Stimulated activated CD8-positive, alpha-beta memory T cell treated with anti-CD3 and anti-CD28 coated beads, Interleukin-7, amount 100 ng/mL, for 48 hours (primary cell): ENCODE results near the gene SBNO1.

Source experiments
- DNase-seq, 2 donors: peaks; one replicate each; pipeline ENCODE4 v3.0.0-alpha.2; 2020; ENCODE audit warnings: low read depth in 1 of 2; ENCODE audit errors: extremely low read depth in 1 of 2

The SBNO1 gene

GRCh38 chr12:123278101-123278627 is 86.5 kb downstream of the SBNO1 start:
- DNase-seq = no peak

GRCh38 chr12:123273166-123273565 is 91.5 kb downstream of the SBNO1 start:
- no peak for DNase-seq

GRCh38 chr12:123271001-123271668 is 93.5 kb downstream of the SBNO1 start:
- DNase-seq = peak; percentile 51 to 54

DNA sequence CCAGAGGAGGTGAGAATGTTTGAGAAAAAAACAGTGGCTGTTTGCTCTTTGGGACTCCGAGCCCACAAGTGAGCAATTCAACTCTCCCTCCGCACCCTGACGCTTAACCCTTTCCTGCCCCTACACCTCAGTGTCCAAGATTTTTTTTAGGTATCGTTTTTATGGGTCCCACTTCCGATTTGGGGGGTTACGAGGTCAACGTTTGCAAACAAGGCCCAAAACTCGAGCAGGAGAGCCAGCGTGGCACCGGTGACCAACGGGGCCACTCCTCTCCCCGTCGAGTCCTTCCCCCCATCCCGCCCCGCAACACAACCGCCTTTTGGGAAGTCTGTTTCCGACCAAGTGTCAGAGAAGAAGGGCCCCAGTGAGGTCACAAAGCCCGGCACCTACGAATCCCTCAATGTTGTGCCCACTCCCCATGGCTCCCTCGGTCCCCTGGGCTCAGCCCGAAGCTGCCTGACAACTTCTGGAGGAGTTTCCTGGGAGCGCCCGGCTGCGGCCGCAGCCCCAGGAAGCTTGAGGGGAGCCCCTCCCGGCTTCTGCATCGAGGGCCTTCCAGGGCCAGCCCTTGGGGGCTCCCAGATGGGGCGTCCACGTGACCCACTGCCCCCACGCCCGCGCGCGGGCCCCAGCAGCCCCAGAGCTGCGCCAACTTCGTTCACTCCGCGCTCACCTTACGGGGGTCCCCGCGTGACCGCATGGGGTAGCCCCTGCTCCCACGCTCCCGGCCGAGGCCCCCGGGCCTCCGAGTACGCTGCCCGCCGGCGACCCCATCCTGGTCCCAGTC is 94.2 kb downstream of the SBNO1 start:
- DNase-seq = no peak

DNA sequence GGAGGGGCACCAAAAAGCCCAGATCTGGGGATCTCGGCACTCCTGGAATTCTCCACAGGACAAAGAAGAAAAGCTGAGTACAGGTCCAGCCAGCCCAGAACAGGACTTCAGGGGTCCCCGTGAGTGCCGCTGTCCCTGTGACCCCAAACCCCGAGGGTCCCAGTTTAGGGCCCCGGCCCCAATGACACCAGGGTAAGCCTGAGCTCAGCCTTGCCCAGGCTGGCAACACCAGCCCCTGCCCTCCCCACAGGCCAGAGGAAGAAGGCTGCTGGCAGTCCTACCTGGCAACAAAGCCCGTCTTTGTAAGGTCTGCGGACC is 94.8 kb downstream of the SBNO1 start:
- no peak for DNase-seq

GRCh38 chr12:123269395-123269892 is 95.2 kb downstream of the SBNO1 start:
- DNase-seq = no peak

DNA sequence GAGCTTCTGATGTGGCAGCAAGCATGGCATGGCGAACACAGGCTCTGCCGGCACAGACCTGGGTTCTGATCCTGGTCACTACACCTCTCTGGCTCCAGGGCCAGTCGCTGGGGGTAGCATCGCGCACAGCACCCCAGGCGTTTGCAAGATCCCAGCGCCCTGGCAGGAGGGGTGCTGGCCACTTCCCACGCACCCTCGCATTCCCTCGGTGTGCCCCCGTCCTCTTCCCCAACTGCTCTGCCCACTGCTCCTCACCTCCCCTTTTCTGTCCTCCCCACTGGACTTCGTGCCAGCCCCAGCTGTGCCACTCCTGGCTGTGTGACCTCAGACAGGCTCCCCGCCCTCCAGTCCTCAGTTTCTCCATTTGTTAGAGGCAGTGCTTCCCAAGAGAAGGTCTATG is 95.8 kb downstream of the SBNO1 start:
- no peak for DNase-seq

- DNase-seq = no peak
Observed at GRCh38 chr12:123267991-123268843, 96.4 kb downstream of the SBNO1 start.

DNA sequence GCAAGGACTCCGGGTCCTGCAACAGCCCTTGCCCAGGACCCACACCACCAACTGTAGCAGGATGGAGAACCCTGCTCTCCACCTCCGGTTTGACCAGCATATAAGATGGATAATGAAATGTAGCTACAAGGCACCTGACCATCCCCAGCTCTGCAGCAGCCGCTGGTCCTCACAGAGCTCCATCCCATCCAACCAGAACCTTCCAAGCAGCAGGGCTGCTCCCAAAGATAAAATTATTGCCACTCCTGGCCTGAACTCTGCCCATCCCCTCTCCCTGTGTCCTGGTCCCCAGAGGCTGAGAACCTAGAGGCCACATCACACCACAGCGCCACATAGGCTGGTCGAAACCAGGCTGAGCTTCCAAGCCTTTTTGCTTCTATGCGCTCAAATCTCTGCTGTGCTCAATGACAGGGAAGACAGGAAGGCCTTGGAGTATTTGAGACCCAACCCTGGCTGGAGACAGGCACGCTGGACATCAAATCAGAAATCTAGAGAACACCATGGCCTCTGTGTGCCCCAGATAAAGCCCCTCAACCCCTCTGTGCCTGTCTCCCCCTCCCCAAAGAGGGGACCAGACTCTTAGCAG is 97.2 kb downstream of the SBNO1 start:
- DNase-seq = no peak

GRCh38 chr12:123266679-123267277 is 97.9 kb downstream of the SBNO1 start:
- no peak for DNase-seq

DNA sequence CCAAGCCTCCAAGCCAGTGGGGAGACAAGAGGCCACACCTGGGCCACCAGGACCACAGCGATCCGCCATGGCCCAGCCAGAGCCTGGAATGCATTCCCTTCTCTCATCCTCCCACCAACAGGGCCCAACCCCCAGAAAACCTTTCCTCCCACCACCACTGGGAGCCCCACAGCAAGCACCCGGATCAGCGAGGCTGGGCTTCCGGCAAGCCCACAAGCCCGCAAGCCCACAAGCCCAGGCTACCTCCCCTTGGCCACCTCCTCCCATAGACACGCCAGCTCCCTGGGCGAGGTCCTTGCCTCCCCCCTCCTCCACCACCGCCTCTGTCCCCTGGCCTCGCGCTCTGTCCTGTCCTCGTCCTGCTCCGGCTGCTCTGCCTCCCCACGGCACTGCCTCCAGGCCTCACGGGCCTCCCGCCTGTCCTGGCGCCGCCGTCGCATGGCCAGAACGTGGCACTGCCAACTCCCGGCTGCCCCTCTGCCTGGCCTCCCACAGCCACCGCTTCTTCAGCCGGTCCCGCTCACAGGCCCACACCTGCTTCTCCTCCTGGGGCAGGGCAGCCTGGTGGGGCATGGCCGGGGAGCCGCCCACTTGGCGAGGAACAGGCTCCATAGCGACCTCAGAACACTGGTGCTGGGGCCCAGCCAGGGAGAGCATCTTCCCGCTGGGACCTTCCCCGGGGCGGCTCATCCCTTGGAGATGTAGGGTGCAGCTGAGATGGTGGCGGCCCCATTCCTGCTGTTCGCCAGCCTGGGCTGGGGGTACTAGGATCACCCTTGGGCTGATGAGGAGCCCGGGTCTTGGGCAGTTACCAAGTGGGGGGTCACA is 98.6 kb downstream of the SBNO1 start:
- DNase-seq = no peak

DNA sequence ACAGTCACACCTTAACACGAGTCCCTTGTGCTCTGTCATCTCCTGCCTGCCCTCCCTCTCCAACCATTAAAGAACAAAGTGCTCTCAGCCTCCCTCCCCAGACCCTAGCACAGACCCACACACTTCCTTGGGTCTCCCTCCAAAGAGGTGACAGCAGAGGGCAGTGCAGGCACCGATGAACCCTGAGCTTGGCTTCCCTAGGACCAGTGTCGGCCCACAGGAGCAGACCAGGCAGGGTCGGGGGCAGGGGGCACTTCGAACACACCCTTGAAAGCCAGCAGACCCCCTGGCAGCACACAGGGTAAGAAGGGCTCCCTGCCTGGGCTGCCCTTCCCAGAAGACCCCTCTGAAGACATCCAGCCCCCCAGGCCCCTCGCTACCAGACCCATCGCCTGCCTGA is 100.0 kb downstream of the SBNO1 start:
- DNase-seq = no peak

DNA sequence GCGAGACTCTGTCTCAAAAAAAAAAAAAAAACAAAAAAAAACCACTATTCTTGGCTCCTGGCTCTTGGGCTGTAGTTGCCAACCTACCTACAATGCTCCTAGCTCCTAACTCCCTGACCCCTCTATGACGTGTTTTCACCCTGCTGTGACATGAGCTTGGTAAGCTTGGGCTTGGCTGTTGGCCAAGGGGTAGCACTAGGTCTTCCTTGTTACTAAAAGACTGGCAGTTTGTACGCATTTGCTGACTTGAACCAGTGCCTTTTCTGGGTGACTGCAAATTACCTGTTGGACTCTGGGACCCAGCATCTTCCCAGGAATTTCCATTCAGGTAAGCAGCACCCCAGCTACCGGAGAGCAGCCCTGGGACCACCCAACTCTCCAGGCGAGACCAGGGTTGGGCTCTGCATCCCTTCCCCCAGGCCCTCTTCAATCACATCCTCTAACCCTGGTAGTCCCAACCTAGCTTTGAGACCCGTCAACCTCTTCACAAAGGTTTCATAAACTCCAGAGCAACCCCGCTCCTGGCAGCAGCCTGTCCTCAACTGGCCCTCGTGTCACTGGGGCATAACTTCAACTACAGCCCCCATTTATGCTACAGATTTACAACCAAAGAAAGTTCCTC is 101.3 kb downstream of the SBNO1 start:
- DNase-seq = no peak

DNA sequence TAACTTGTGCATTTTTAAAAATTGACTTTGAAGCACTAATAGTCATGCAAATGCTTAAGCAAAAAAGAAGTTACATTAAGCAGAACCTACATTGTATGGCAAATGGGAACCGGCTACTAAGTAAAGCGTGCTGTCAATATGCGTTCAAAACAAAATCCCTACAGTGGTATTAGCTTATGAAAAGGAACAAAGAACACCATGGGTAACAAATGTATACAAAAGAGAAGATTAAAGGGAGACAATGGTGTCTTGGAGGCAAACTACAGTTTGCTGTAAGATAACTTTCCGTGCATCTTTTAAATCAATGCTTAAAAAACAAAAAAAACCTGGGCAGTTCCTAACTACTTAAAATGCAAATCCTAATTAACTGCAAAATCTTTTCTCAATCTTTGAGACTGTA is 103.5 kb downstream of the SBNO1 start:
- DNase-seq = no peak

- DNase-seq = no peak
Observed at GRCh38 chr12:123260081-123260480, 104.6 kb downstream of the SBNO1 start.

- no peak for DNase-seq
Observed at GRCh38 chr12:123258593-123258992, 106.1 kb downstream of the SBNO1 start.

DNA sequence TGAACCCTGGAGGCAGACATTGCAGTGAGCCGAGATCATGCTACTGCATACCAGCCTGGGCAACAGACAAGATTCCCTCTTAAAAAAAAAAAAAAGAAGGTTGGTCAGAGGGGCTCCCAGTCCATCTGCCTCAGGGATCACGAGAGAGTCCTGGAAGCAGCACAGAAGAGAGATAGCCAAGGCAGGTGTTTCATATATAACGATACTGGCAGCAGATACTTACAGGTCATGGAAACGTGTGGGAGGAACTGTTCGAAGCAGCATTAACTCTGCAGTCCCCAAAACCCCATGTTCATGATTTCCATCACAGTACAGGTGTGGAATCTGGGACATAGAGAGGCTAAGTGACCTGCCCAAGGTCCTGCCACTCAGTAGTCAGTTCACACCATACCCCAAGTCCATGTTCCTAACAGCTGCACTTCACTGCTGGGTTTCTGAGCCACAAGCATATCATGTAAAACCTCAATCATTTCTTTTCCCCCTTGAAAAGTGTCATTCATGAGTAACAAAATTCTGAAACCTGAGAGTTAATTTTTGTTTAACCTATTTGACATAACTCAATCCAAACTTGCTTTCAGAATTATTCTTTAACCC is 109.7 kb downstream of the SBNO1 start:
- no peak for DNase-seq

- no peak for DNase-seq
Observed at GRCh38 chr12:123253641-123254459, 110.8 kb downstream of the SBNO1 start.
